Mucosa of gallbladder (tissue), 1 donor: ENCODE data around the gene CCDC40. TPM values are rescaled to one million over a fixed set of nuclear protein-coding genes. Genes with fewer than 3 reads are reported as not detected.

Experiments
- DNase-seq: peaks from one replicate; pipeline ENCODE4 v3.0.0-alpha.2; 2020; ENCODE audit warnings: low spot score
- total RNA-seq: library from RNA; stranded (reverse); gene quantifications from one replicate; pipeline ENCODE4 v1.2.1, GENCODE V29; 2021
- donor health status: DM: no; HTN: no; CAD: no.

The CCDC40 gene
- total RNA-seq, 1 donor from 2014 or later: 13.5 TPM

DNA sequence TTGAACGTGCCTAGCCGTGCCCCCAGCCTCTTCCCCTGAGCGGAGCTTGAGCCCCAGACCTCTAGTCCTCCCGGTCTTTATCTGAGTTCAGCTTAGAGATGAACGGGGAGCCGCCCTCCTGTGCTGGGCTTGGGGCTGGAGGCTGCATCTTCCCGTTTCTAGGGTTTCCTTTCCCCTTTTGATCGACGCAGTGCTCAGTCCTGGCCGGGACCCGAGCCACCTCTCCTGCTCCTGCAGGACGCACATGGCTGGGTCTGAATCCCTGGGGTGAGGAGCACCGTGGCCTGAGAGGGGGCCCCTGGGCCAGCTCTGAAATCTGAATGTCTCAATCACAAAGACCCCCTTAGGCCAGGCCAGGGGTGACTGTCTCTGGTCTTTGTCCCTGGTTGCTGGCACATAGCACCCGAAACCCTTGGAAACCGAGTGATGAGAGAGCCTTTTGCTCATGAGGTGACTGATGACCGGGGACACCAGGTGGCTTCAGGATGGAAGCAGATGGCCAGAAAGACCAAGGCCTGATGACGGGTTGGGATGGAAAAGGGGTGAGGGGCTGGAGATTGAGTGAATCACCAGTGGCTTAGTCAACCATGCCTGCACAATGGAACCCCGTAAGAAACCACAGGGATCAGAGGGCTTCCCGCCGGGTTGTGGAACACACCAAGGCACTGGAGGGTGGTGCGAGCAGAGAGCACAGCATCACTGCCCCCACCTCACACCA lies 65.7 kb downstream of the CCDC40 start:
- no peak for DNase-seq

DNA sequence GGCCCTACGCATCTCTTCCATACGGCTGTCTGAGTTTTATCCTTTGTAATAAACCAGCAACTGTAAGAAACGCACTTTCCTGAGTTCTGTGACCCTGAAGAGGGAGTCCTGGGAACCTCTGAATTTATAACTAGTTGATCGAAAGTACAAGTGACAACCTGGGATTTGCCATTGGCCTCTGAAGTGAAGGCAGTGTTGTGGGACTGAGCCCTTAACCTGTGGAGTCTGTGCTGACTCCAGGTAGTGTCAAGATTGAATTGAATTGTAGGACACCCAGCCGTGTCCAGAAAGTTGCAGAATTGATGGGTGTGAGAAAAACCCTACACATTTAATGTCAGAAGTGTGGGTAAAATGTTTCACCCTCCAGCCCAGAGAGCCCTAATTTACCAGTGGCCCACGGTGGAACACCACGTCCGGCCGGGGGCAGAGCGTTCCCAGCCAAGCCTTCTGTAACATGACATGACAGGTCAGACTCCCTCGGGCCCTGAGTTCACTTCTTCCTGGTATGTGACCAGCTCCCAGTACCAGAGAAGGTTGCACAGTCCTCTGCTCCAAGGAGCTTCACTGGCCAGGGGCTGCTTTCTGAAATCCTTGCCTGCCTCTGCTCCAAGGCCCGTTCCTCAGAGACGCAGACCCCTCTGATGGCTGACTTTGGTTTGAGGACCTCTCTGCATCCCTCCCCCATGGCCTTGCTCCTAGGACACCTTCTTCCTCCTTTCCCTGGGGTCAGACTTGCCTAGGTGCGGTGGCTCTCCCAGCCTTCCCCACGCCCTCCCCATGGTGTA lies 66.4 kb downstream of the CCDC40 start:
- DNase-seq: no peak

DNA sequence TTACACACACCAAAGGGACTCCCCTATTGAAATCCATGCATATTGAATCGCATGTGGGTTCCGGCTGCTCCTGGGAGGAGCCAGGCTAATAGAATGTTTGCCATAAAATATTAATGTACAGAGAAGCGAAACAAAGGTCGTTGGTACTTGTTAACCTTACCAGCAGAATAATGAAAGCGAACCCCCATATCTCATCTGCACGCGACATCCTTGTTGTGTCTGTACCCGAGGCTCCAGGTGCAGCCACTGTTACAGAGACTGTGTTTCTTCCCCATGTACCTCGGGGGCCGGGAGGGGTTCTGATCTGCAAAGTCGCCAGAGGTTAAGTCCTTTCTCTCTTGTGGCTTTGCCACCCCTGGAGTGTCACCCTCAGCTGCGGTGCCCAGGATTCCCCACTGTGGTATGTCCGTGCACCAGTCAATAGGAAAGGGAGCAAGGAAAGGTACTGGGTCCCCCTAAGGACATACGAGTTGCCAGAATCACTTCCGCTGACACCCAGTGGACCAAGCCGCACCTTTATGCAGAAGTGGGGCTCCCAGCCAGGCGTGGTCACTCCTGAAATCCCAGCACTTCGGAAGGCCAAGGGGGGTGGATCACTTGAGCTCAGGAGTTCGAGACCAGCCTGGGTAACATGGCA lies 67.1 kb downstream of the CCDC40 start:
- DNase-seq: no peak

DNA sequence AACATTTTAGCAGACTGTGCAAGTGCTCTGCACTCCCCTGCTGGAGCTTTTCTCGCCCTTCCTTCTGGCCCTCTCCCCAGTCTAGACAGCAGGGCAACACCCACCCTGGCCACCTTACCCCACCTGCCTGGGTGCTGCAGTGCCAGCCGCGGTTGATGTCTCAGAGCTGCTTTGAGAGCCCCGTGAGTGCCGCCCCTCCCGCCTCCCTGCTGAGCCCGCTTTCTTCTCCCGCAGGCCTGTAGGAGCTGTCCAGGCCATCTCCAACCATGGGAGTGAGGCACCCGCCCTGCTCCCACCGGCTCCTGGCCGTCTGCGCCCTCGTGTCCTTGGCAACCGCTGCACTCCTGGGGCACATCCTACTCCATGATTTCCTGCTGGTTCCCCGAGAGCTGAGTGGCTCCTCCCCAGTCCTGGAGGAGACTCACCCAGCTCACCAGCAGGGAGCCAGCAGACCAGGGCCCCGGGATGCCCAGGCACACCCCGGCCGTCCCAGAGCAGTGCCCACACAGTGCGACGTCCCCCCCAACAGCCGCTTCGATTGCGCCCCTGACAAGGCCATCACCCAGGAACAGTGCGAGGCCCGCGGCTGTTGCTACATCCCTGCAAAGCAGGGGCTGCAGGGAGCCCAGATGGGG lies 68.0 kb downstream of the CCDC40 start:
- no peak for DNase-seq

DNA sequence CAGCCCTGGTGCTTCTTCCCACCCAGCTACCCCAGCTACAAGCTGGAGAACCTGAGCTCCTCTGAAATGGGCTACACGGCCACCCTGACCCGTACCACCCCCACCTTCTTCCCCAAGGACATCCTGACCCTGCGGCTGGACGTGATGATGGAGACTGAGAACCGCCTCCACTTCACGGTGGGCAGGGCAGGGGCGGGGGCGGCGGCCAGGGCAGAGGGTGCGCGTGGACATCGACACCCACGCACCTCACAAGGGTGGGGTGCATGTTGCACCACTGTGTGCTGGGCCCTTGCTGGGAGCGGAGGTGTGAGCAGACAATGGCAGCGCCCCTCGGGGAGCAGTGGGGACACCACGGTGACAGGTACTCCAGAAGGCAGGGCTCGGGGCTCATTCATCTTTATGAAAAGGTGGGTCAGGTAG lies 68.5 kb downstream of the CCDC40 start:
- no peak for DNase-seq

DNA sequence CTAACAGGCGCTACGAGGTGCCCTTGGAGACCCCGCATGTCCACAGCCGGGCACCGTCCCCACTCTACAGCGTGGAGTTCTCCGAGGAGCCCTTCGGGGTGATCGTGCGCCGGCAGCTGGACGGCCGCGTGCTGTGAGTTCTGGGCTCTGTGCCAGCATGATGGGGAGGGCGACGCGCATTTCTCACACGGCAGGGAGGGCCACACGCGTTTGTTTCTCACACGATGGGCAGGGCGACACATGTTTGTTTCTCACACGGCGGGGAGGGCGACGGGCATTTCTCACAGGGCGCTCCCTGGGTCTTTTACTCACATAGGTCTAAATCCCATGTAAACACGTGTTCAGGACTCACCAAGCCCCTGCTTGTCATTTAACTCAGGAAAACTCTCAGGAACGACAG lies 69.3 kb downstream of the CCDC40 start:
- DNase-seq: no peak

DNA sequence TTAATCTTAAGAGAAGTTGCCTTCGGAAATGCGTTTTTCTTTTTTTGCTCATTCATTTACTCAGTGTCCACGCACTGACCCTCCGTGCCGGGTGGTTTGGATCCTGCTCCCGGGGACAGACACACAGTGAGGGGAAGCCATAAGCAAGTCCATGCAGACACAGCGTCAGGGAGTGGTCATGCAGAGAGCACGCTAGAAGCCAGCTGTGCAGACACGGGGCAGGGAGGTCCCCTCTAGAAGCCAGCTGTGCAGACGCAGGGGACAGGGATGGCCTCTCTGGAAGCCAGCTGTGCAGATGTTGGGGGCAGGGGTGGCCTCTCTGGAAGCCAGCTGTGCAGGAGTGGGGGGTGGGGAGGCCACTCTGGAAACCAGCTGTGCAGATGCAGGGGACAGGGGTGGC lies 69.7 kb downstream of the CCDC40 start:
- DNase-seq: no peak

DNA sequence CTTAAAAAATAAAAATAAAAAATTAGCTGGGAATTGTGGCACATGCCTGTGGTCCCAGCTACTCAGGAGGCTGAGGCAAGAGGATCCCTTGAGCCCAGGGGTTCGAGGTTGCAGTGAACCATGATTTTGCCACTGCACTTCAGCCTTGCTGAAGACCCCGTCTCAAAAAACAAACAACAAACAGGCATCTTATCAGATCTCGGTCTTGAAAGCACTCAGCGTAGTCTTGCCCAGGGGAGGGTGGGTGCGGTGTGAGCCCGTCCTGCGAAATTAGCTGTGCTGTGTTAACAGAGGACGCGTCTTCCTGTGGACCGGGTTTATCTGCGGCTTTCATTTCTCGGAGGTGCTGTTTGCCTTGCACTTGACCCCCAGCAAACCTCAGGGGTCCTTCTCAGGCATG lies 70.3 kb downstream of the CCDC40 start:
- DNase-seq: no peak

DNA sequence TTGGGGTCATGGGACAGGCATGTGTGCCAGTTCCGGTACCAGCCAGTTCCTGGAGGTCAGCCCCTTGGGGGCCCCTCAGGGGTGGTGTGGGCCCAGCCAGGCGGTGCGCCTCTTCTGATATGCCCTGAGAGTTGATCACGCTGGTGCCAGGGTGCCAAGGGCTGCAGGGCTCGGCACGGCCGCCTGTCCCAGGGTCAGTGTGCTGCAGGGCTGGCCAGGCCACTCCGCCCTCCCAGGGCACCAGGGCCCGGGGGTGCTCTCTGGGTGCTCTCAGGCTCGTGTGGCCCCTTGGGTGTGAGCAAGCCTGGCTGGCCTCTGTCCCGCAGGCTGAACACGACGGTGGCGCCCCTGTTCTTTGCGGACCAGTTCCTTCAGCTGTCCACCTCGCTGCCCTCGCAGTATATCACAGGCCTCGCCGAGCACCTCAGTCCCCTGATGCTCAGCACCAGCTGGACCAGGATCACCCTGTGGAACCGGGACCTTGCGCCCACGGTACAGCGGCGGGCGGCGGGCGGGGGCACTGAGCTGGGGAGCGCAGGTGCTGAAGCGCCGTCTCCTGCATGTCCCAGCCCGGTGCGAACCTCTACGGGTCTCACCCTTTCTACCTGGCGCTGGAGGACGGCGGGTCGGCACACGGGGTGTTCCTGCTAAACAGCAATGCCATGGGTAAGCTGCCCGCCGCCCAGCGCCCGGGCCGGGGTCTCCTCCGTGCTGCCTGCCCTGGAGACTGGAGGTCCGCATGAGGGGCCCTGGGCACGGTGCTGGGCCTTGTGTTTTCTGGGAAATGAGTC lies 71.0 kb downstream of the CCDC40 start:
- DNase-seq: no peak

DNA sequence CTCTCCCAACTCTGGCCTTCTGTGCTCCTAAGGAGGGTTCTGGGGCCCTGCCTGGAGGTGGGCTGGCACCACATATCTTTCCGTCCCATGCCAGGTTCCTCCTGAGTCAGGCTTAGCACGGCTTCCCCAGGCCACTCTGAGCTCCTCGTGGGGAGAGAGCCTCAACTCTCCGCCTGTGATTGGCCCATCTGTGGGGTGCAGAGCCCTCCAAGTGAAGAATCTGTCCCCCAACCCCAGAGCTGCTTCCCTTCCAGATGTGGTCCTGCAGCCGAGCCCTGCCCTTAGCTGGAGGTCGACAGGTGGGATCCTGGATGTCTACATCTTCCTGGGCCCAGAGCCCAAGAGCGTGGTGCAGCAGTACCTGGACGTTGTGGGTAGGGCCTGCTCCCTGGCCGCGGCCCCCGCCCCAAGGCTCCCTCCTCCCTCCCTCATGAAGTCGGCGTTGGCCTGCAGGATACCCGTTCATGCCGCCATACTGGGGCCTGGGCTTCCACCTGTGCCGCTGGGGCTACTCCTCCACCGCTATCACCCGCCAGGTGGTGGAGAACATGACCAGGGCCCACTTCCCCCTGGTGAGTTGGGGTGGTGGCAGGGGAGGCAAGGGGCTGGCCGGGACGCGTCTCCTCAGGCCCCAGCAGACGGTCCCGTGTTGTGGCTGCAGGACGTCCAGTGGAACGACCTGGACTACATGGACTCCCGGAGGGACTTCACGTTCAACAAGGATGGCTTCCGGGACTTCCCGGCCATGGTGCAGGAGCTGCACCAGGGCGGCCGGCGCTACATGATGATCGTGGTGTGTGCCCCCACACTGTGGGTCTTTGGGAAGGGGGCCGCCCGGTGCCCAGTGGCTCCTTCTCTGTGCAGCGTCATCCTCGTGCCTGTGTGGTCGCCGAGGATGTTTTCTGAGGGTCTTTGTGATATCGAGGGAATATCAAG lies 71.9 kb downstream of the CCDC40 start:
- DNase-seq: no peak

DNA sequence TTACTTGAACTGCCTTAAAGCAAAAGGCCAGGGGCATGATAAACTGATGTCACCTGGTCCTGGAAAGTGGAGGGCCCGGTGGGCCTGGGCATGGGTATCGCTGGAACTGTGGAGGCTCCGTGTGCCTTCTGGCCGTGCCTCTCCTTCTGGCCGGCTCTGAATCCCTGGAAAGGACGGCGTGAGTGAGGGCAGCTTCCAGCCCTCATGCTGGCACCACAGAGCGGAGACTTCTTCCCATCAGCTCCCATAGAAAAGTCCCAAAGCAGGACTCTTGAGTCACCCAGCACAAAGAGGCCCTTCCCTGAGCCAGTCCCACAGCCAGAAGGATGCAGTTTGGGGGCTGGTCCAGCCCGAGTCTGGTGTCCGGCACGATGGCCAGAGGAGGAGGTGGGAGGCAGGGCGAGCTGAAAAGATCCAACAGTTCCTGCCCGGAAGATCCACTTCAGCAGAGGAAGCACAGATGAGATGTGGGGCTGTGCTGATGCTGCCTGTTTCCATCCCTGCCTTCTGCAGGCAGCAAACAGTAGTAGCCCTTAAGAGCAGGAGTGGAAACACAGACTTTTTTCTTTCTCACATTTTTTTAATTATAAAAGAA lies 72.7 kb downstream of the CCDC40 start:
- DNase-seq: no peak

DNA sequence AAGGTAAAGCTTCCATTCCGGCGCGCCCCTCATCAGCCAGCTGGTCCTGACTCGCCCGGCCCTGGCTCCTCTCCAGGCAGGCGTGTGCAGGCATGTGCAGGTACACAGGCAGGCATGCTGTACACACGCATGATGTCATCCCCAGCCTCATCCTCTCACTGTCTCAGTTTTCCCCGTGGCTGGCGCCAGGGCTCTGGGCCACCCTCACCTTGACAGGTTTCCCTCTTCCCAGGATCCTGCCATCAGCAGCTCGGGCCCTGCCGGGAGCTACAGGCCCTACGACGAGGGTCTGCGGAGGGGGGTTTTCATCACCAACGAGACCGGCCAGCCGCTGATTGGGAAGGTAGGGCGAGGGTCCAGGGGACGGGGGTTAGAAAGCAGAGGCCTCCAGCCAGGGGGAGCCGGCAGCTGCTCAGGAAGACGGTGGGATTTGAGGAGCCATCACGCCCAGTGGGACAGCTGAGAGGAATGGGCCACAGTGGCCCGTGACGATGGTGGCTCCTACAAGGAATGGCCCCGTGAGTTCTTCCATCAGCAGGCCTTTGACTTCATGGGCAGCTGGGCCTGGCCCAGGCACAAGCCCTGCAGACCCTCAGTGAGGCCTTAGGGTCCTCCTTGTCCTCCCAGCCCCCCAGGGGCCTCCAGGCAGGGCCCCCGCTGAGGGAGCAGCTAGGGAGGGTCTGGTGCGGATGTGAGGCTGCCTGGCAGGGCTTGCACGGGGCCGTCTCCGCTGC lies 73.4 kb downstream of the CCDC40 start:
- DNase-seq: no peak

DNA sequence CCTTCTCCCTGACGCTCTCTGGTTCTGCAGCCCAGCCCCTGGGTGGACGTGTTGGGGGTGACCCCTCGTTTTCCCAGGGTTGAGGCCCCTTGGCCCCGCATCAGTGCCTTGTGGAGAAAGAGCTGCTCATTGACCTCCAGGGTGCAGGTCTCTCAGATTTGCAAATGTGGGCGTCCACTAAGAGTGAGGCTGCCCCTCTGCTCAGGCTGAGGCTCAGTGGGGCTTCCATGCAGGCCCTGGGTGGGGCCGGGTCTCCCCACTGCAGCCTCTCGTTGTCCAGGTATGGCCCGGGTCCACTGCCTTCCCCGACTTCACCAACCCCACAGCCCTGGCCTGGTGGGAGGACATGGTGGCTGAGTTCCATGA lies 74.0 kb downstream of the CCDC40 start:
- no peak for DNase-seq

DNA sequence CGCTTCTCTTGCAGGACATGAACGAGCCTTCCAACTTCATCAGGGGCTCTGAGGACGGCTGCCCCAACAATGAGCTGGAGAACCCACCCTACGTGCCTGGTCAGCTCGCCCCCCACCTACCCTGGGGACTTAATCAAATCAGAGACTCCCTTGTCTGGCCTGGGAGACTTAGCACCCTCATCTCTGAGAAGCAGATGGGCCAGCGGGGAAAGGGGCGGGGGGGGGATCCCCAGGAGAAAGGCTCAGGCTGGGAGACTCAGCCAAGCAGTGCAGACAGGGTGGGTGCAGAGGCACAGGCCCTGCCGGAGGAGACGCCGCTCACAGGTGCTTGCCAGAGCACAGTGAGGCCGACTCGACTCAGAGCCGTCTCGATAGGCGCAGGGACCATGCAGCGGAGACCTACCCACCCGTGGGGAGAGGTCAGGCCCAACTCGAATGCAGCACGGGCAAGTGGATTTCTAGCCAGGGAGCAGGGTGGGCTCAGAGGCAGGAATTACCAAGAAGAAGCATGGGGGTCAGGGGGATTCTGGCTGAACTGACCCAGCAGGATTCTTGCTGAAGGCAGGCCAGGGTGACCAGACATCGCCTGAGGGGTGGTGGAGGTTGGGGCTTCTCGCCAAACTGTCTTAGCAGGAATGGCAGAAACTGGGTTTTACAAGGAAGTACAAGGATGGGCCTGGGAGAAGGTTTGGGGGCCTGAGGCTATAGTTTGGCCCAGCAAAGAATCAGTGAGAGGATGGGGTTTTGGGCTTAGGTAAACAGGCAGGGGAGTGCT lies 74.7 kb downstream of the CCDC40 start:
- DNase-seq: no peak

DNA sequence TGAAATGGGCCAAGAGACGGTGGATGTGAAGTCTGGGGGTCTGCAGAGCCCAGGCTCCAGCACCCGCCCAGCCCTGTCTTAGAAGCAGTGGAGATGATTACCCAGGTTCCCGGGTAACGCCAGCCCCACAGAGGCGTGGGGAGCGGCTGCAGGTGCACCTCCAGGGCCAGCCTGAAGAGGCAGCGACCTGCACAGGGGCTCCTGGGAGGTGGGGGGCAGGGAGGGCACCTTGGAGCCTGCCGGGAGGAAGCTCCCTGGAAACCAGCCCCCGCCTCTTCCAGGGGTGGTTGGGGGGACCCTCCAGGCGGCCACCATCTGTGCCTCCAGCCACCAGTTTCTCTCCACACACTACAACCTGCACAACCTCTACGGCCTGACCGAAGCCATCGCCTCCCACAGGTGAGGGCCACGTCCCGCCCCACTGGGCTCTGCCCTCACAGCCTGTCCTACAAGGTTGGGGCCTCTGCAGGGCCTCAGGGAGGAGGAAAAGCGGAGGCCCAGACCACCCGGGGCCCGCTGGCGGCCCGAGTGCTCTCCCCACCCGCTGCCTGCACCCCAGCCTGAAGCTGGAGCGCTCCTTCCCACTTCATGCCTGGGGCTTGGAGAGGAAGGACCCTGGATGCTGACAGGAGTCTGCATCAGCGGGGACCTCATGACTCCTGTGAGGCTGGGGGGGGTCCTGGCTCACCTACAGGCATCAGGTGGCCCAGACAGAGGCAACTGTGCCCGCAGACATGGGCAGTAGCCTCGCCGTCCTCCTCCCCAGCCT lies 75.4 kb downstream of the CCDC40 start:
- no peak for DNase-seq

DNA sequence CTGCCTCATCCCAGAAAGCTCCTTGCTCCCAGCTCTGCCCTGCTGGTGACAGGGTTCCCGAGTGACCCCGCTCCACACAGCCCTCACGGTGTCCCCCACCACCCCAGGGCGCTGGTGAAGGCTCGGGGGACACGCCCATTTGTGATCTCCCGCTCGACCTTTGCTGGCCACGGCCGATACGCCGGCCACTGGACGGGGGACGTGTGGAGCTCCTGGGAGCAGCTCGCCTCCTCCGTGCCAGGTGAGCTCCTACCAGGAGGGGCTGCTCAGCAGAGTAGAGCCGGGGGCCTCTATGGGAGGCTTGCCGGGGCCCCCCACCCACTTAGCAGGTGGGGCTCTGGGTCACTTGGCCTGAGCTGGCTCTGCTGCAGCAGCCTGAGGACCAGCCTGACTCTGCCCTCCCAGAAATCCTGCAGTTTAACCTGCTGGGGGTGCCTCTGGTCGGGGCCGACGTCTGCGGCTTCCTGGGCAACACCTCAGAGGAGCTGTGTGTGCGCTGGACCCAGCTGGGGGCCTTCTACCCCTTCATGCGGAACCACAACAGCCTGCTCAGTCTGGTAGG lies 76.1 kb downstream of the CCDC40 start:
- DNase-seq: no peak

DNA sequence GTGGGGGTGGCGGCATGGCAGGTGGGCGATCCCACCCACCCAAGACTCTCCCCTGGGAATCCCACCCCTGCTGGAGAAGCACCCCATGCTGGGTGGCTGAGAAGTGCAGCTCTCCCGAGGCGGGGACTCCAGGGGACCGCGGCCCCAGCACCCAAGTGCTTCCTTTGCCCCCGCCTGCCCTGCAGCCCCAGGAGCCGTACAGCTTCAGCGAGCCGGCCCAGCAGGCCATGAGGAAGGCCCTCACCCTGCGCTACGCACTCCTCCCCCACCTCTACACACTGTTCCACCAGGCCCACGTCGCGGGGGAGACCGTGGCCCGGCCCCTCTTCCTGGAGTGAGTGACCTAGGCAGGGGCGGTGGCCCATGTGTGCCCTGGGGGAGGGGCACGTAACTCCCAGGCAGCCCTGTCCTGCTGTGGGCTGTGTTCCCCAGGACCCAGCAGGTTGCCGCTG lies 76.6 kb downstream of the CCDC40 start:
- DNase-seq: no peak
